PFSK-1 (cell line): Measurements from ENCODE around the gene MEA1.

Experiments used
- POLR2AphosphoS5 ChIP-seq: IDR thresholded peaks from 2 replicates; pipeline ENCODE4 v1.6.1; 2012; ENCODE audit warnings: low read depth, mild to moderate bottlenecking, control low read depth, low read length, moderate library complexity
- REST ChIP-seq, 2 experiments: IDR thresholded peaks; 2 replicates each; pipeline versions ENCODE4 v1.6.1 to v1.8.0; 2011 to 2012; ENCODE audit warnings: low read depth in 2 of 2, low read length in 2 of 2, control low read depth in 1 of 2, inconsistent platforms in 1 of 2, mild to moderate bottlenecking in 1 of 2, moderate library complexity in 1 of 2; ENCODE audit not compliant: insufficient read depth in 1 of 2
- SIN3A ChIP-seq: IDR thresholded peaks from 2 replicates; pipeline ENCODE4 v1.6.1; 2012; ENCODE audit warnings: mild to moderate bottlenecking, low read length, moderate library complexity, borderline replicate concordance; ENCODE audit not compliant: insufficient read depth
- TAF1 ChIP-seq: IDR thresholded peaks from 2 replicates; pipeline ENCODE4 v1.6.1; 2012; ENCODE audit warnings: low read length, control low read depth, borderline replicate concordance; ENCODE audit not compliant: insufficient read depth

- TF ChIP-seq TAF1 (no peak), POLR2AphosphoS5 (no peak), SIN3A (no peak), REST (IDR thresholded peaks at IDR 0.05; ENCODE audit: insufficient read depth in 1 of 2, low read depth in 2 of 2, low read length in 2 of 2) (no peak)
These were observed 42.7 kb downstream of the MEA1 start for GRCh38 chr6:42970871-42971612.
